Panc1 (cell line): ENCODE results near the gene STAT3. TPM values are rescaled to one million over a fixed set of nuclear protein-coding genes. Genes with fewer than 3 reads are reported as not detected.
"Not testable (repeated sequence)": the region's sequence is repeated elsewhere in the genome, so short reads cannot be mapped to it uniquely, and the experiment has no call there.

Source experiments
- ATAC-seq: fragments of 200-7000 bp; cut with Tn5 transposase; 2 replicates; pipeline ENCODE4 v1.9.1; 2020; ENCODE audit warnings: mild to moderate bottlenecking, moderate library complexity
- BruUV-seq: library from RNA; stranded (reverse); fragments of 400-500 nt; replicated peaks from 2 replicates; lab custom pipeline; 2021; lab: Mats Ljungman, UMichigan
- CTCF ChIA-PET: fragments of 300-600 bp; sonication (Branson Sonifier 250); formaldehyde crosslinking; loops from one replicate; lab custom pipeline; 2022; ENCODE audit warnings: antibody characterized with exemption; lab: Charles Lee
- POLR2A ChIA-PET: fragments of 300-600 bp; sonication (Branson Sonifier 250); formaldehyde crosslinking; loops from one replicate; lab custom pipeline; 2022; ENCODE audit warnings: antibody characterized with exemption; lab: Charles Lee
- DNase-seq: peaks from one replicate; pipeline ENCODE4 v3.0.0-alpha.2; 2010; ENCODE audit warnings: low read depth, low spot score
- H3K27ac ChIP-seq: 2 replicates; pipeline ENCODE4 v1.5.1; 2011; ENCODE audit warnings: mild to moderate bottlenecking, low read length, inconsistent platforms
- H3K27me3 ChIP-seq: fragments of 200-500 bp; sonication (Bioruptor generic); 2 replicates; pipeline ENCODE4 v1.6.0; 2014; ENCODE audit warnings: low read length, inconsistent platforms; ENCODE audit not compliant: control insufficient read depth, insufficient read depth
- H3K36me3 ChIP-seq: fragments of 200-500 bp; sonication (Bioruptor generic); 2 replicates; pipeline ENCODE4 v1.5.1; 2014; ENCODE audit warnings: inconsistent platforms, mild to moderate bottlenecking, low read length, moderate library complexity; ENCODE audit not compliant: control insufficient read depth, insufficient read depth
- H3K4me1 ChIP-seq: 2 replicates; pipeline ENCODE4 v1.5.1; 2011; ENCODE audit warnings: inconsistent platforms, mild to moderate bottlenecking, low read length, moderate library complexity; ENCODE audit not compliant: control insufficient read depth, insufficient read depth
- H3K4me3 ChIP-seq, 2 experiments: 2 replicates each; pipeline ENCODE4 v1.5.1; 2011 to 2012; ENCODE audit warnings: low read depth in 2 of 2, low read length in 2 of 2, mild to moderate bottlenecking in 2 of 2, inconsistent platforms in 1 of 2, moderate library complexity in 1 of 2
- H3K9me3 ChIP-seq: fragments of 200-500 bp; sonication (Bioruptor generic); 2 replicates; pipeline ENCODE4 v1.5.1; 2014; ENCODE audit warnings: low read depth, mild to moderate bottlenecking, inconsistent platforms, low read length, moderate library complexity; ENCODE audit not compliant: control insufficient read depth, insufficient read depth
- POLR2AphosphoS5 ChIP-seq: IDR thresholded peaks from 2 replicates; pipeline ENCODE4 v1.6.1; 2012; ENCODE audit warnings: mild to moderate bottlenecking, low read depth, low read length, moderate library complexity
- SIN3A ChIP-seq: IDR thresholded peaks from 2 replicates; pipeline ENCODE4 v1.6.1; 2012; ENCODE audit warnings: low read depth, mild to moderate bottlenecking, low read length, moderate library complexity, borderline replicate concordance; ENCODE audit not compliant: insufficient read depth
- TCF7L2 ChIP-seq: IDR thresholded peaks from 2 replicates; pipeline ENCODE4 v1.6.1; 2011; ENCODE audit warnings: mild to moderate bottlenecking, low read depth, low read length, inconsistent platforms
- in situ Hi-C: cut with HindIII; loops from 2 replicates; pipeline ENCODE4 v1.10.0; 2016; ENCODE audit warnings: low sequenced_read_pairs, low pct_unique_long_range_greater_than_20kb
- intact Hi-C: fragments of 100-400 bp; cut with micrococcal nuclease; formaldehyde crosslinking; loops from one replicate; pipeline ENCODE4 v1.10.0; 2022; ENCODE audit not compliant: unreplicated experiment
- total RNA-seq: library from RNA; stranded (reverse); gene quantifications from one replicate; pipeline ENCODE4 v1.2.1, GENCODE V29; 2021; ENCODE audit not compliant: unreplicated experiment
- TF ChIP-seq, protein P1 (sequence below): fragments of 450-650 bp; IDR thresholded peaks from 2 replicates; pipeline ENCODE4 v1.5.1; 2017; ENCODE audit warnings: mild to moderate bottlenecking
- TF ChIP-seq, protein P2 (sequence below), 2 experiments: IDR thresholded peaks; 2 replicates each; pipeline ENCODE4 v1.6.1; 2011 to 2012; ENCODE audit warnings: low read depth in 2 of 2, control low read depth in 1 of 2, low read length in 1 of 2, mild to moderate bottlenecking in 1 of 2, moderate library complexity in 1 of 2; ENCODE audit not compliant: insufficient read depth in 1 of 2

Gene STAT3
- total RNA-seq, 1 experiment from 2014 or later: 287 TPM

DNA sequence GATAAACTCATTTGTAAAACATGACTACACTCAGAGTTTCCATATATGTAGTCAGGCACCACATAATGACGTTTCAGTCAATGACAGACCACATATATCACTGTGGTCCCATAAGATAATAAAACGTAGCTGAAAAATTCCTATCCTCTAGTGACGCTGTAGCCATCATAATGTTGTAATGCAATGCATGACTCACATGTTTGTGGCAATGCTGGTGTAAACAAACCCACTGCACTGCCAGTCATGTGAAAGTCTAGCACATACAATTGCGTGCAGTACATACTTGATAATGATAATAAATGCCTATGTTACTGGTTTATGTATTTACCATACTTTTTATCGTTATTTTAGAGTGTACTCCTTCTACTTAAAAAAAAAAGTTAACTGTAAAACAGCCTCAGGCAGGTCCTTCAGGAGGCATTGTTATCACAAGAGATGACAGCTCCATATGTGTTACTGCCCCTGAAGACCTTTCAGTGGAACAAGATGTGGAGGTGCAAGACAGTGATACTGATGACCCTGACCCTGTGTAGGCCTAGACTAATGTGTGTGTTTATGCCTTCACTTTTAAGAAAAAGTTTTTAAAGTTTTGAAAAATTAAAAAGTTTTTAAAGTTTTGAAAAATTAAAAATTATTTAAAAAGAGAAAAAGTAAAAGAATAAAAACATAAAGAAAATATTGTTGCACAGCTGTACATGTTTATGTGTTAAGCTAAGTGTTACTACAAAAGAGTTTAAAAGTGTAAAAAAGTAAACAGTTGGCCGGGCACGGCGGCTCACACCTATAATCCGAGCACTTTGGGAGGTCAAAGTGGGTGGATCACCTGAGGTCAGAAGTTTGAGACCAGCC, 121.1 kb downstream of the STAT3 start:
- CTCF ChIA-PET: interaction anchor here (0.7 kb wide), 1 partner anchor 26 kb away, joined by 6 read pairs; no protein-coding TSS in a partner anchor
- Histone ChIP-seq H3K27me3 (no peaks in the 10 kb centered on the region), H3K4me1 (peaks cover 65% of the 10 kb centered on the region), H3K4me3 (no peak overlapping the region), H3K27ac (peak overlapping the region; percentile 94), H3K36me3 (no peaks in the 10 kb centered on the region; the same call in 1 of the 2 replicates), H3K9me3 (no peaks in the 10 kb centered on the region)
- TF ChIP-seq, protein P1, sequence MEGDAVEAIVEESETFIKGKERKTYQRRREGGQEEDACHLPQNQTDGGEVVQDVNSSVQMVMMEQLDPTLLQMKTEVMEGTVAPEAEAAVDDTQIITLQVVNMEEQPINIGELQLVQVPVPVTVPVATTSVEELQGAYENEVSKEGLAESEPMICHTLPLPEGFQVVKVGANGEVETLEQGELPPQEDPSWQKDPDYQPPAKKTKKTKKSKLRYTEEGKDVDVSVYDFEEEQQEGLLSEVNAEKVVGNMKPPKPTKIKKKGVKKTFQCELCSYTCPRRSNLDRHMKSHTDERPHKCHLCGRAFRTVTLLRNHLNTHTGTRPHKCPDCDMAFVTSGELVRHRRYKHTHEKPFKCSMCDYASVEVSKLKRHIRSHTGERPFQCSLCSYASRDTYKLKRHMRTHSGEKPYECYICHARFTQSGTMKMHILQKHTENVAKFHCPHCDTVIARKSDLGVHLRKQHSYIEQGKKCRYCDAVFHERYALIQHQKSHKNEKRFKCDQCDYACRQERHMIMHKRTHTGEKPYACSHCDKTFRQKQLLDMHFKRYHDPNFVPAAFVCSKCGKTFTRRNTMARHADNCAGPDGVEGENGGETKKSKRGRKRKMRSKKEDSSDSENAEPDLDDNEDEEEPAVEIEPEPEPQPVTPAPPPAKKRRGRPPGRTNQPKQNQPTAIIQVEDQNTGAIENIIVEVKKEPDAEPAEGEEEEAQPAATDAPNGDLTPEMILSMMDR: no peak
- TF ChIP-seq SIN3A (no peak), TCF7L2 (no peak), POLR2AphosphoS5 (no peak)
- TF ChIP-seq, protein P2, sequence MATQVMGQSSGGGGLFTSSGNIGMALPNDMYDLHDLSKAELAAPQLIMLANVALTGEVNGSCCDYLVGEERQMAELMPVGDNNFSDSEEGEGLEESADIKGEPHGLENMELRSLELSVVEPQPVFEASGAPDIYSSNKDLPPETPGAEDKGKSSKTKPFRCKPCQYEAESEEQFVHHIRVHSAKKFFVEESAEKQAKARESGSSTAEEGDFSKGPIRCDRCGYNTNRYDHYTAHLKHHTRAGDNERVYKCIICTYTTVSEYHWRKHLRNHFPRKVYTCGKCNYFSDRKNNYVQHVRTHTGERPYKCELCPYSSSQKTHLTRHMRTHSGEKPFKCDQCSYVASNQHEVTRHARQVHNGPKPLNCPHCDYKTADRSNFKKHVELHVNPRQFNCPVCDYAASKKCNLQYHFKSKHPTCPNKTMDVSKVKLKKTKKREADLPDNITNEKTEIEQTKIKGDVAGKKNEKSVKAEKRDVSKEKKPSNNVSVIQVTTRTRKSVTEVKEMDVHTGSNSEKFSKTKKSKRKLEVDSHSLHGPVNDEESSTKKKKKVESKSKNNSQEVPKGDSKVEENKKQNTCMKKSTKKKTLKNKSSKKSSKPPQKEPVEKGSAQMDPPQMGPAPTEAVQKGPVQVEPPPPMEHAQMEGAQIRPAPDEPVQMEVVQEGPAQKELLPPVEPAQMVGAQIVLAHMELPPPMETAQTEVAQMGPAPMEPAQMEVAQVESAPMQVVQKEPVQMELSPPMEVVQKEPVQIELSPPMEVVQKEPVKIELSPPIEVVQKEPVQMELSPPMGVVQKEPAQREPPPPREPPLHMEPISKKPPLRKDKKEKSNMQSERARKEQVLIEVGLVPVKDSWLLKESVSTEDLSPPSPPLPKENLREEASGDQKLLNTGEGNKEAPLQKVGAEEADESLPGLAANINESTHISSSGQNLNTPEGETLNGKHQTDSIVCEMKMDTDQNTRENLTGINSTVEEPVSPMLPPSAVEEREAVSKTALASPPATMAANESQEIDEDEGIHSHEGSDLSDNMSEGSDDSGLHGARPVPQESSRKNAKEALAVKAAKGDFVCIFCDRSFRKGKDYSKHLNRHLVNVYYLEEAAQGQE (IDR thresholded peaks at IDR 0.05; ENCODE audit: insufficient read depth in 1 of 2, low read depth in 2 of 2, low read length in 1 of 2): no peak
- BruUV-seq: no TSS peak
- POLR2A ChIA-PET: interaction anchor here (0.9 kb wide), 1 partner anchor 47 kb away, joined by 7 read pairs; no protein-coding TSS in a partner anchor
- peak; percentile 92 for ATAC-seq
- intact Hi-C loops (no loop called here), in situ Hi-C loops (no loop called here)
- peak; percentile 90 for DNase-seq

DNA sequence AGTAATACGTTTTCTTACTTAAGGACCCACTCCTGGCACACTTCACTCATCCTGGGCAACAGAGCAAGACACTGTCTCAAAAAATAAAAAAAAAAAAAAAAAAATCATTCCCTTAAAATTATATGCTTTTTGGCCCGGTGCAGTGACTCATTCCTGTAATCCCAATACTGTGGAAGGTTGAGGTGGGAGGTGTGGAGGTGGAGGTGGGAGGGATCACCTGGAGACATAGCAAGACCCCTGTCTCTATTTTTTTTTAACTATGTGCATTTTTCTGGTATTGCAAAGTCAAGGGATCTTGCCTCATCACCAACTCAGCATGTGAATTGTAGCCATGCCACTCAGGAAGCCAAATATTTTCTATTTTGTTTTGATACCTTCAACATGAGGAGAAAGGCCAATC, 121.8 kb downstream of the STAT3 start:
- ChIA-PET POLR2A (no interaction called here), CTCF (interaction anchor here (0.6 kb wide), 1 partner anchor 55 kb away, joined by 5 read pairs; no protein-coding TSS in a partner anchor)
- Histone ChIP-seq H3K27ac (peak overlapping the region; percentile 94), H3K36me3 (no peaks in the 10 kb centered on the region), H3K4me3 (no peak overlapping the region), H3K9me3 (no peaks in the 10 kb centered on the region), H3K4me1 (peaks cover 63% of the 10 kb centered on the region), H3K27me3 (no peaks in the 10 kb centered on the region)
- BruUV-seq: no TSS peak
- TF ChIP-seq, protein P1: no peak
- TF ChIP-seq, protein P2 (IDR thresholded peaks at IDR 0.05; ENCODE audit: insufficient read depth in 1 of 2, low read depth in 2 of 2, low read length in 1 of 2): no peak
- TF ChIP-seq POLR2AphosphoS5 (no peak), SIN3A (no peak), TCF7L2 (no peak)
- ATAC-seq (no peak), DNase-seq (no peak)
- in situ Hi-C loops (no loop called here), intact Hi-C loops (no loop called here)

DNA sequence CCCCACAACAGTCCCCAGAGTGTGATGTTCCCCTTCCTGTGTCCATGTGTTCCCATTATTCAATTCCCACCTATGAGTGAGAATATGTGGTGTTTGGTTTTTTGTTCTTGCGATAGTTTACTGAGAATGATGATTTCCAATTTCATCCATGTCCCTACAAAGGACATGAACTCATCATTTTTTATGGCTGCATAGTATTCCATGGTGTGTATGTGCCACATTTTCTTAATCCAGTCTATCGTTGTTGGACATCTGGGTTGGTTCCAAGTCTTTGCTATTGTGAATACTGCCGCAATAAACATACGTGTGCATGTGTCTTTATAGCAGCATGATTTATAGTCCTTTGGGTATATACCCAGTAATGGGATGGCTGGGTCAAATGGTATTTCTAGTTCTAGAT, 123.9 kb downstream of the STAT3 start:
- H3K27me3 ChIP-seq, intact Hi-C loops, H3K27ac ChIP-seq, ATAC-seq, H3K4me3 ChIP-seq, H3K36me3 ChIP-seq, DNase-seq, in situ Hi-C loops, POLR2A ChIA-PET, H3K9me3 ChIP-seq: not testable (repeated sequence)
- TSS peak; percentile 40 for BruUV-seq
- CTCF ChIA-PET: interaction anchor here (0.7 kb wide), 1 partner anchor 140 kb away, joined by 3 read pairs; no protein-coding TSS in a partner anchor
- H3K4me1 ChIP-seq: peaks cover 64% of the 10 kb centered on the region
